H1 (cell line): ENCODE measurements around the gene HLA-A. TPM values are rescaled to one million over a fixed set of nuclear protein-coding genes. Genes with fewer than 3 reads are reported as not detected.

Experiments
- CTCF ChIA-PET: fragments of 300-600 bp; sonication (Branson Sonifier 250); formaldehyde crosslinking; loops from one replicate; lab custom pipeline; 2021; ENCODE audit not compliant: partially characterized antibody; lab: Charles Lee
- POLR2A ChIA-PET: fragments of 300-600 bp; sonication (Branson Sonifier 250); formaldehyde crosslinking; loops from one replicate; lab custom pipeline; 2021; ENCODE audit warnings: inconsistent platforms; ENCODE audit not compliant: partially characterized antibody; lab: Charles Lee
- DNase-seq, 2 experiments: peaks; one replicate each; pipeline versions ENCODE4 v3.0.0 to v3.0.0-alpha.2; 2010 to 2022; ENCODE audit warnings: low spot score in 2 of 2, low read depth in 1 of 2, mixed read lengths in 1 of 2
- FAIRE-seq: peaks from 2 replicates; lab custom pipeline; 2011; peaks lifted over from hg19 to GRCh38; lab: Jason Lieb, UNC
- H2AFZ ChIP-seq: 2 replicates; pipeline ENCODE4 v1.8.1; 2012; ENCODE audit warnings: low read length, inconsistent platforms
- H2AK5ac ChIP-seq: 2 replicates; pipeline ENCODE4 v1.6.1; 2013; ENCODE audit warnings: low read depth, low read length
- H2BK120ac ChIP-seq: replicated peaks from 2 replicates; pipeline ENCODE3; 2013; ENCODE audit warnings: low read depth, low read length, inconsistent platforms
- H2BK12ac ChIP-seq: 2 replicates; pipeline ENCODE4 v1.6.1; 2013; ENCODE audit warnings: low read depth, low read length
- H2BK15ac ChIP-seq: 2 replicates; pipeline ENCODE4 v1.6.1; 2013; ENCODE audit warnings: low read length
- H2BK20ac ChIP-seq: 2 replicates; pipeline ENCODE4 v1.6.1; 2013; ENCODE audit warnings: low read length
- H2BK5ac ChIP-seq: 2 replicates; pipeline ENCODE4 v1.6.1; 2013; ENCODE audit warnings: low read depth, low read length
- H3K14ac ChIP-seq: 2 replicates; pipeline ENCODE4 v1.6.1; 2013; ENCODE audit warnings: inconsistent platforms; ENCODE audit not compliant: insufficient read length
- H3K18ac ChIP-seq: 2 replicates; pipeline ENCODE4 v1.6.1; 2013; ENCODE audit warnings: low read length; ENCODE audit errors: extremely low read depth
- H3K23ac ChIP-seq: 2 replicates; pipeline ENCODE4 v1.6.1; 2013; ENCODE audit warnings: inconsistent platforms; ENCODE audit not compliant: insufficient read length
- H3K23me2 ChIP-seq: 2 replicates; pipeline ENCODE4 v1.6.1; 2013; ENCODE audit warnings: low read depth, low read length
- H3K27ac ChIP-seq: 2 replicates; pipeline ENCODE4 v1.6.1; 2011; ENCODE audit warnings: low read depth, low read length, inconsistent platforms
- H3K27me3 ChIP-seq, 4 experiments: replicated peaks in 1 of 4; 1 replicate in 1 of 4; 2 replicates in 3 of 4; pipeline versions ENCODE4 v1.6.1 to v1.8.1; 2011 to 2013; ENCODE audit warnings: low read length in 3 of 4, mild to moderate bottlenecking in 3 of 4, inconsistent platforms in 2 of 4, mixed read lengths in 2 of 4, moderate library complexity in 1 of 4; ENCODE audit not compliant: control insufficient read depth in 3 of 4, insufficient read depth in 3 of 4; ENCODE audit errors: extremely low read depth in 1 of 4
- H3K36me3 ChIP-seq, 4 experiments: 2 replicates each; pipeline versions ENCODE4 v1.6.1 to v1.8.1; 2011 to 2013; ENCODE audit warnings: mild to moderate bottlenecking in 4 of 4, low read length in 3 of 4, moderate library complexity in 2 of 4, control low read depth in 1 of 4, inconsistent platforms in 1 of 4; ENCODE audit not compliant: insufficient read depth in 4 of 4, control insufficient read depth in 2 of 4
- H3K4ac ChIP-seq: replicated peaks from 2 replicates; pipeline ENCODE3; 2013; ENCODE audit warnings: low read length, low read depth, mixed read lengths, inconsistent platforms; ENCODE audit not compliant: insufficient read length
- H3K4me1 ChIP-seq, 4 experiments: replicated peaks in 1 of 4; 1 replicate in 1 of 4; 2 replicates in 3 of 4; pipeline versions ENCODE4 v1.6.1 to v1.8.1; 2011 to 2013; ENCODE audit warnings: low read length in 3 of 4, inconsistent platforms in 2 of 4, mixed read lengths in 1 of 4; ENCODE audit not compliant: insufficient read depth in 4 of 4, control insufficient read depth in 3 of 4
- H3K4me2 ChIP-seq, 2 experiments: 2 replicates each; pipeline versions ENCODE4 v1.6.1 to v1.8.1; 2011 to 2013; ENCODE audit warnings: low read depth in 2 of 2, low read length in 2 of 2, control low read depth in 1 of 2, inconsistent platforms in 1 of 2, mild to moderate bottlenecking in 1 of 2; ENCODE audit not compliant: insufficient read depth in 1 of 2
- H3K4me3 ChIP-seq, 4 experiments: fragments of 200-600, 300-600 bp in 1 of 4; sonication (generic), shearing (Covaris generic), sonication (Bioruptor Twin) in 1 of 4; 2 replicates each; pipeline versions ENCODE4 v1.5.1 to v1.8.1; 2011 to 2016; ENCODE audit warnings: low read length in 4 of 4, low read depth in 3 of 4, control low read depth in 2 of 4, inconsistent platforms in 2 of 4, mild to moderate bottlenecking in 2 of 4, mixed read lengths in 1 of 4, moderate library complexity in 1 of 4; ENCODE audit not compliant: insufficient read depth in 2 of 4; ENCODE audit errors: extremely low read depth in 1 of 4
- H3K56ac ChIP-seq: replicated peaks from 2 replicates; pipeline ENCODE3; 2013; ENCODE audit warnings: low read depth, mild to moderate bottlenecking, mixed read lengths, low read length, inconsistent platforms; ENCODE audit not compliant: insufficient read length
- H3K79me1 ChIP-seq: 2 replicates; pipeline ENCODE4 v1.6.1; 2013; ENCODE audit warnings: low read depth, low read length, control low read depth
- H3K79me2 ChIP-seq, 2 experiments: 2 replicates each; pipeline versions ENCODE4 v1.6.1 to v1.8.1; 2012 to 2013; ENCODE audit warnings: low read length in 2 of 2, mild to moderate bottlenecking in 2 of 2, inconsistent platforms in 1 of 2; ENCODE audit not compliant: insufficient read depth in 2 of 2, control insufficient read depth in 1 of 2
- H3K9ac ChIP-seq, 4 experiments: replicated peaks in 1 of 4; 1 replicate in 1 of 4; 2 replicates in 3 of 4; pipeline versions ENCODE4 v1.6.1 to v1.8.1; 2011 to 2013; ENCODE audit warnings: low read depth in 3 of 4, low read length in 3 of 4, control low read depth in 2 of 4, mild to moderate bottlenecking in 2 of 4, moderate library complexity in 2 of 4, inconsistent platforms in 1 of 4; ENCODE audit errors: extremely low read depth in 1 of 4
- H3K9me3 ChIP-seq, 2 experiments: 2 replicates each; pipeline versions ENCODE4 v1.6.1 to v1.8.1; 2012 to 2013; ENCODE audit warnings: mild to moderate bottlenecking in 2 of 2, moderate library complexity in 2 of 2, control low read depth in 1 of 2, inconsistent platforms in 1 of 2, low read depth in 1 of 2, low read length in 1 of 2, mixed read lengths in 1 of 2; ENCODE audit not compliant: insufficient read depth in 2 of 2
- H4K20me1 ChIP-seq, 2 experiments: replicated peaks in 1 of 2; 2 replicates each; pipeline versions ENCODE3 to v1.8.1; 2011 to 2013; ENCODE audit warnings: inconsistent platforms in 2 of 2, low read length in 2 of 2, mild to moderate bottlenecking in 1 of 2; ENCODE audit not compliant: insufficient read depth in 2 of 2, control insufficient read depth in 1 of 2
- H4K5ac ChIP-seq: 2 replicates; pipeline ENCODE4 v1.6.1; 2013; ENCODE audit warnings: low read length, low read depth, mixed read lengths, inconsistent platforms; ENCODE audit not compliant: insufficient read length
- H4K8ac ChIP-seq: 2 replicates; pipeline ENCODE4 v1.8.0; 2013; ENCODE audit warnings: mild to moderate bottlenecking, moderate library complexity, low read length, inconsistent platforms; ENCODE audit not compliant: insufficient read depth; ENCODE audit errors: extremely low read depth
- H4K91ac ChIP-seq: replicated peaks from 2 replicates; pipeline ENCODE3; 2013; ENCODE audit warnings: low read length, mixed read lengths, inconsistent platforms; ENCODE audit not compliant: insufficient read length
- BRCA1 ChIP-seq: IDR thresholded peaks from 2 replicates; pipeline ENCODE4 v1.6.1; 2012; ENCODE audit warnings: low read depth, low read length, improper control_type of control experiment
- CBX5 ChIP-seq: fragments of 300-800, 300-1000 bp; sonication (generic); IDR thresholded peaks from 2 replicates; pipeline ENCODE4 v1.7.1; 2016; ENCODE audit warnings: antibody characterized with exemption, low read length, low read depth
- CHD1 ChIP-seq: IDR thresholded peaks from 2 replicates; pipeline ENCODE4 v1.6.1; 2012; ENCODE audit warnings: low read depth, low read length, improper control_type of control experiment
- CREB1 ChIP-seq: IDR thresholded peaks from 2 replicates; pipeline ENCODE4 v1.6.1; 2012; ENCODE audit warnings: inconsistent platforms
- CTCF ChIP-seq, 3 experiments: IDR thresholded peaks; 1 replicate in 2 of 3; 2 replicates in 1 of 3; pipeline versions ENCODE4 v1.5.1 to v1.6.1; 2011; ENCODE audit warnings: low read length in 3 of 3, mild to moderate bottlenecking in 3 of 3, inconsistent platforms in 2 of 3, low read depth in 1 of 3, moderate library complexity in 1 of 3; ENCODE audit not compliant: insufficient read depth in 1 of 3; ENCODE audit errors: control extremely low read depth in 1 of 3
- EZH2 ChIP-seq: fragments of 200-600 bp; sonication (generic); IDR thresholded peaks from 2 replicates; pipeline ENCODE4 v1.7.1; 2012; ENCODE audit warnings: low read depth, mild to moderate bottlenecking, moderate library complexity, low read length, inconsistent platforms; ENCODE audit not compliant: severe bottlenecking
- JUN ChIP-seq: IDR thresholded peaks from 2 replicates; pipeline ENCODE4 v1.6.1; 2011; ENCODE audit warnings: low read depth, mild to moderate bottlenecking, improper control_type of control experiment, low read length
- POLR2AphosphoS5 ChIP-seq: IDR thresholded peaks from 2 replicates; pipeline ENCODE4 v1.6.1; 2011; ENCODE audit warnings: low read depth, low read length
- RNF2 ChIP-seq: fragments of 200-900, 300-1000 bp; sonication (generic); IDR thresholded peaks from 2 replicates; pipeline ENCODE4 v1.7.1; 2016; ENCODE audit warnings: borderline replicate concordance, low read depth, mild to moderate bottlenecking, antibody characterized with exemption, low read length; ENCODE audit not compliant: poor library complexity, severe bottlenecking; ENCODE audit errors: missing control alignments
- SP1 ChIP-seq: IDR thresholded peaks from 2 replicates; pipeline ENCODE4 v1.6.1; 2011; ENCODE audit warnings: low read depth, low read length
- SP4 ChIP-seq: IDR thresholded peaks from 2 replicates; pipeline ENCODE4 v1.6.1; 2012; ENCODE audit warnings: low read length, inconsistent platforms
- TCF12 ChIP-seq: IDR thresholded peaks from 2 replicates; pipeline ENCODE4 v1.6.1; 2011; ENCODE audit warnings: low read depth, mild to moderate bottlenecking, low read length
- TEAD4 ChIP-seq: IDR thresholded peaks from 2 replicates; pipeline ENCODE4 v1.6.1; 2012; ENCODE audit warnings: low read depth, low read length, inconsistent platforms, mixed read lengths
- WGBS, 2 experiments: shearing (Covaris generic) in 1 of 2; methylation state at CpG; one replicate each; pipeline versions ENCODE4 v1.1.6 to v1.1.7; 2013 to 2015; ENCODE audit warnings: low lambda C conversion rate in 2 of 2, mixed read lengths in 2 of 2, inconsistent platforms in 1 of 2, low coverage in 1 of 2, missing lambda C conversion rate in 1 of 2; ENCODE audit not compliant: insufficient replicate concordance in 2 of 2, insufficient coverage in 1 of 2, insufficient read length in 1 of 2; ENCODE audit errors: extremely low coverage in 1 of 2, missing lambda C conversion rate in 1 of 2; 5-methylcytosine and 5-hydroxymethylcytosine counted together
- polyA plus RNA-seq, 7 experiments: library from polyadenylated mRNA; depleted of rRNA in 3 of 7; stranded (reverse) in 5 of 7; unstranded in 2 of 7; fragments of >200 nt in 5 of 7; fragments of 200-250 nt in 2 of 7; gene quantifications; 1 replicate in 5 of 7; 2 replicates in 1 of 7; 4 replicates in 1 of 7; pipeline versions ENCODE4 v1.2.1 to v1.2.3, GENCODE V29; 2011 to 2013; ENCODE audit warnings: missing spikeins in 2 of 7, mixed read lengths in 2 of 7
- total RNA-seq: library from RNA; stranded (reverse); fragmentation: NEBNext Ultra II Directional; extraction: Animal tissue kit (Norgen Biotek cat#: 25700); gene quantifications from 2 replicates; pipeline ENCODE4 v1.2.1, GENCODE V29; 2021

HLA-A gene
- total and polyA plus RNA-seq, 2 of the 8 experiments (the other 6 are each of a cell fraction or from before 2014, with no cell fraction given), result 221 to 474 TPM

- Histone ChIP-seq H2BK120ac (no peak overlapping the region), H3K18ac (no peak overlapping the region), H3K36me3 (no peaks in the 10 kb centered on the region), H4K20me1 (no peaks in the 10 kb centered on the region), H3K14ac (no peak overlapping the region), H3K79me2 (no peaks in the 10 kb centered on the region), H3K23me2 (peaks cover 12% of the 10 kb centered on the region; the same call in 1 of the 2 replicates), H3K4me3 (peak overlapping the region in 2 of 4 experiments; percentile 2 to 59; a peak in 4 of 8 replicates), H4K8ac (no peak overlapping the region), H3K27me3 (peaks cover 19 to 46% (median 44%) of the 10 kb centered on the region in 4 experiments), H3K4me2 (peak overlapping the region; percentile 79 to 94), H3K56ac (no peak overlapping the region), H3K4me1 (peaks cover 0 to 12% (median 5%) of the 10 kb centered on the region in 4 experiments; a peak in 5 of 7 replicates), H2AK5ac (no peak overlapping the region), H3K9ac (no peak overlapping the region), H3K9me3 (no peaks in the 10 kb centered on the region), H3K79me1 (no peaks in the 10 kb centered on the region), H3K27ac (no peak overlapping the region), H4K91ac (no peak overlapping the region), H2BK5ac (no peak overlapping the region), H2AFZ (no peak overlapping the region), H2BK15ac (no peak overlapping the region), H3K4ac (no peak overlapping the region), H2BK20ac (no peak overlapping the region), H4K5ac (no peak overlapping the region), H3K23ac (no peak overlapping the region), H2BK12ac (no peak overlapping the region)
- ChIA-PET POLR2A (interaction anchor here (1.3 to 3.4 kb wide), 4 partner anchors 10 to 115 kb away, joined by 3 to 27 read pairs (median 5); no protein-coding TSS in a partner anchor), CTCF (interaction anchor here (0.5 to 3.5 kb wide), 7 partner anchors 9 to 1466 kb away, joined by 3 to 17 read pairs (median 5); no protein-coding TSS in a partner anchor)
- 8% methylated on average over 8 of the region's 8 CpGs; no CpG with 5 or more reads in 1 of the 2 experiments for WGBS, 2 experiments
- FAIRE-seq (no peak), DNase-seq (no peak)
- TF ChIP-seq TCF12, result no peak
- TF ChIP-seq CHD1, result no peak
- no peak for TF ChIP-seq TEAD4
- no peak for TF ChIP-seq SP1
- TF ChIP-seq CTCF (IDR thresholded peaks at IDR 0.05; ENCODE audit: control extremely low read depth in 1 of 3, insufficient read depth in 1 of 3, low read depth in 1 of 3, low read length in 3 of 3), result no peak
- no peak for TF ChIP-seq EZH2
- TF ChIP-seq POLR2AphosphoS5, result no peak
- TF ChIP-seq CREB1, result no peak
- TF ChIP-seq JUN, result no peak
- TF ChIP-seq RNF2, result no peak
- TF ChIP-seq SP4, result no peak
- TF ChIP-seq BRCA1, result no peak
- TF ChIP-seq CBX5, result no peak
Measured at GRCh38 chr6:29976253-29976587, 33.9 kb downstream of the HLA-A start.
